HG02973 (cell line): ENCODE measurements around the gene SPEN.
A peak's percentile ranks its signal among the peaks of the same experiment; 100 is the strongest.
"Not testable (repeated sequence)": the region's sequence is repeated elsewhere in the genome, so short reads cannot be mapped to it uniquely, and the experiment has no call there.

ENCODE experiments used
- ATAC-seq: cut with Tn5 transposase; IDR thresholded peaks from one replicate; pipeline ENCODE4 v1.9.1; 2021; ENCODE audit warnings: moderate library complexity; ENCODE audit not compliant: unreplicated experiment

Gene SPEN

DNA sequence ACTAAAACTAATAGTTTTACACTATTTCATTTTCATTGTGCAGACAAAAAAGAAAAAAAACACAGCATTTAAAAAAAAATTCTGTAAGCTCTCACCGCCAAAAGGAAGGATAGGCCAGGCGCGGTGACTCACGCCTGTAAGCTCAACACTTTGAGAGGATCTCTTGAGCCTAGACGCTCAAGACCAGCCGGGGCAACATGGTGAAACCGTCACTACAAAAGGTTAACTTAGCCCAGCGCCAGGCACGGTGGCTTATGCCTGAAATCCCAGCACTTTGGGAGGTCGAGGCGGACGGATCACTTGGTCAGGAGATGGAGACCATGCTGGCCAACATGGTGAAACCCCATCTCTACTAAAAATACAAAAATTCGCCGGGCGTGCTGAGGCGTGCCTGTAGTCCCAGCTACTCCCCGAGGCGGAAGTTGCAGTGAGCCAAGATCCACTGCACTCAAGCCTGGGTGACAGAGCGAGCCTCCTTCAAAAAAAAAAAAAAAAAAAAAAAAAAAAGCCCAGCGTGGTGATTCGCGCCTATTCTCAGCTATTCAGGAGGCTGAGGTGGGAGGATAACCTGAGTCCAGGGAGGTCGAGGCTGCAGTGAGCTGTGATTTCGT lies 14.3 kb upstream of the SPEN start:
- ATAC-seq, result no peak

- ATAC-seq, result no peak
These were observed 13.6 kb upstream of the SPEN start for GRCh38 chr1:15833842-15834405.

DNA sequence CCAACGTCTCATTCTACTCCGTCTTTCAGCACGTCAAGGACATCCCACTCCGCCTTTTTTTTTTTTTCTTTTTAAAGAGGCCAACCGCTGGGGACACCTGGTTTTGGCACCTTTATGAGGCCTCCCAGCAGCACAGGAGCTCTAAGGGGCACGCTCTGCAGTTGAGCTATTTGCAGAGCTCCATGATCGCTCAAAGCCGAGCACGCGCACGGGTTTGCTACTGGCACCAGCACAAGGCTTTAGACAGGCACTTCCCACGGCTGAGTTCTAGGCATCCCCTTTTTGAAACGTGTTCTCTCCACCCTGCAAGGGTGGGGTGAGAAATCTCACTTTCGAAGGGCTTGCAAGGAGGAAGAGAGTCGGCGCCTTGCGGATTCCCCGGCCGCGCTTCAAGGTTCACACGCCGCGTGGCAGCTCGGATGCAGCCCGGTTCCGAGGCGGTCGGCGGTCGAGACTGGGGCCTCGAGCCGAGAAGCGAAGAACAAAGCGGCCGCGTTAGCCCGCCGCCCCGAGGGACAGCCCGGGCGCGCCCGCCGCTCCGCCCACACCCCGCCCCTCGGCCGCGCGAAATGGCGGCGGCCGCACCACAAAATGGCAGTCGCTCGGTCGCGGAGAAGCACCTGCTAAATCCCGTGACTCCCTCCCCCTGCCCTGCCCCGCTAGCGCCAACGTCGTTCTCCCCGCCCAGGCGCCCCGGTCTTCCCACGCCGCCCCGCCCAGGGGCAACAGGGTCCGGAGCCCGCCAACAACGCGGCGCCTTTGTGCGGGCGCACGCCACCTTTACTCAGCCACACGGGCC lies 12.9 kb upstream of the SPEN start:
- ATAC-seq, result peak; percentile 41

GRCh38 chr1:15835205-15835740 lies 12.2 kb upstream of the SPEN start:
- ATAC-seq, result peak; percentile 6

DNA sequence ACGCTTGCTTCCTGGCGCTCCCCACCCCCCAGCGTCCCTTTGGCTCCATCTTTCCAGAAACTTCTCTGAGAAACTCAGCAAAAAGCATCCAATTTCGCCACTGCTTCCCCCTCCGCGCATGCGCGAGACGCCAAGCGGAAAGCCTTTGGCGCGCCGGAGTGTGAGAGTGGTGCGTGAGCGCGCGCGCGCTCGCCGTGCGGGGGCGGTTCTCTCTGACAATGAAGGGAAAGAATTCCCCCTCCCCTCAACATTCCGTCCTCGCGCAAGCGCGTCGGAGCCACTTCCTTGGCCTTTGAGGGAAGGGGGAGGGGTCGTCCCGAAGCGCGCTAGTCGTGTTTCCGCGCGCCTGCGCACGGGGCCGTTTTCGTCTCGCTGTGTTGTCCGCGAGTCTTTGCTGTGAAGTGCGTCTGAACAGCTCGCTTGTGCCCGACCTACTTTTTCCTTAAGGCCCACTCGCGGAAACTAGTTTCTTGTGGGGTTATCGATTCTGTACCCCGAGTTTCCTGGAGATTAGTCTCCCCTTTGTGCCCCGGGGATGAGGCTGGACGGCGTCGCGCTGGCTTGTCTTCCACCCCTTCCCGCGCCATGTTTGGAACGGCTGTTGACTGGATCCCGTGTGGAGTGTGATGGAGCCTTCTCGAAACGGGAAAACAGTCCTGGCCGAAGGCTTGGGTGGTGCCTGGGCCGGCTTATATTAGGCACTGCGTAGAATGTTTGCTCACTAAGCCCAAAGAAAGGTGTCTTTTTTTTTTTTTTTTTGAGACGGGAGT lies 11.6 kb upstream of the SPEN start:
- peak; percentile 32 for ATAC-seq

GRCh38 chr1:15836511-15836771 lies 11.1 kb upstream of the SPEN start:
- not testable (repeated sequence) for ATAC-seq

- no peak for ATAC-seq
These were observed 10.5 kb upstream of the SPEN start for GRCh38 chr1:15836772-15837669.

DNA sequence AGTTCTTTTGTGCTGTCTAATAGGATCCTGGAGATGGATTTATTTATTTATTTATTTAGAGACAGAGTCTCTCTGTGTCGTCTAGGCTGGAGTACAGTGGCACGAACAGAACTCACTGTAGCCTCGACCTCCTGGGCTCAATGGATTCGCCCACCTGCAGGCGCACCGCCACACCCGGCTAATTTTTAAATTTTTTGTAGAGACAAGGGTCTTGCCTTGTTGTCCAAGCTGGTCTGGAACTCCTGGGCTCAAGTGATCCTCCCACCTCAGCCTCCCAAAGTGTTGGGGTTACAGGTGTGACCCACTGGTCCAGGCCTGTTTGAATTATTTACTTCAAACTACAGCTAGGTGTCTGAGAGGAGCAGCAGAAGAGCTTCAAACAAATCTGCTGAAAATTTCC lies 9.6 kb upstream of the SPEN start:
- ATAC-seq, result no peak

GRCh38 chr1:15838721-15839120 lies 8.8 kb upstream of the SPEN start:
- ATAC-seq, result no peak

- ATAC-seq, result no peak
These were observed 3.5 kb upstream of the SPEN start for GRCh38 chr1:15843826-15844572.

DNA sequence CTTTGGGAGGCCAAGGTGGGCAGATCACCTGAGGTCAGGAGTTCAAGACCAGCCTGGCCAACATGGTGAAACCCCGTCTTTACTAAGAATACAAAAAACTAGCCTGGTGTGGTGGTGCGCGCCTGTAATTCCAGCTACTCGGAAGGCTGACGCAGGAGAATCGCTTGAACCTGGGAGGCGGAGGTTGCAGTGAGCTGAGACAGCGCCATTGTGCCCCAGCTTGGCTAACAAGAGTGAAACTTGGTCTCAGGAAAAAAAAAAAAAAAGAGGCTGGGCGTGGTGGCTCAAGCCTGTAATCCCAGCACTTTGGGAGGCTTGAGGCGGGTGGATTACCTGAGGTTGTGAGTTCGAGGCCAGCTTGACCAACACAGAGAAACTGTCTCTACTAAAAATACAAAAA lies 1.5 kb upstream of the SPEN start:
- not testable (repeated sequence) for ATAC-seq

DNA sequence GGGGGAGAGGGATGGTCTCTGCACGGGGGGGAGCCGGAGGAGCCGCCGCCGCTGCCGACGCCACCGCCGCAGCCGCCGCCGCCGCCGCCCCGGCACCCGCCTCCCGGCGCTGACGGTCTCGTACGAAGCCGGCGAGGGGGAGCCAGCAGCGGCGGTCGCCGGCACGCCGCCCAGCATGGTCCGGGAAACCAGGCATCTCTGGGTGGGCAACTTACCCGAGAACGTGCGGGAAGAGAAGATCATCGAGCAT lies 311 bp downstream of the SPEN start:
- ATAC-seq, result no peak

DNA sequence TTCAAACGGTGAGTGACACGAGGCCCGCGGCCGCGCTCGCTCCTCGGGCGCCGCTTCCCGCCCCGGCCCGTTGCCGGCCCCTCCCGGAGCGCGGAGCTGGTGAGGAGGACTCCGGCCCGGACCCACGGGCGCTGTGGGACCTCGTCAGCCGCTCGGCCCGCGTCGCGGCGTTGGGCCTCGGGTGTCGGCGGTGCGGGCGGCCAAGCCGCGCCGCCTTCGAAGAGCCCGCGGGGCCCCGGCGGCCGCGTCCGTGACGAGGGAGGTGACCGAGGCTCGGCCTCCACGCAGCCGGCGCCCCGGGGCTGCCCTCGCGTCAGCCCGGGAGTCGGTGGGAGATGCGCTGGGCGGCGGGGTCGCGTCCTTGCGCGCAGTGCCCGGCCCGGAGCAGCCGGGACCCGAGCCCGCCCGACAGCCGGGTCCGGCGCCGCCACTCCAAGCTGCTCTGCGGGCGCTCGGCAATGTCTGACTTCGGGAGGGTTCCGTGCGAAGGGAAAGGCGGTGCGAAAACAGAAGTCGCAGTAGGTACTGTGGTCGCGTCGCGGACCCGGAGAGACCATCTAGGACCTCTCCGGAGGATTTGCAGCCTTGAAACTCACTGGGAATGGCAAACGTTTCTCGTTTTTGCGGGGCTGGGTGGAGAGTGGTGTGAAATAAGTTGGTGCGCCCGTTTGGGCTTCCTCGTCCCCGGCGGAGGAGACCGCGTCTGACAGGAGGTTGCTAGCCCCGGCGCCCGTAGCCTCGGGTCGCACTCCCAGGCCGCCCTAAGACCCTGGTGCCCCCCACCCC lies 829 bp downstream of the SPEN start:
- ATAC-seq, result peak; percentile 13

DNA sequence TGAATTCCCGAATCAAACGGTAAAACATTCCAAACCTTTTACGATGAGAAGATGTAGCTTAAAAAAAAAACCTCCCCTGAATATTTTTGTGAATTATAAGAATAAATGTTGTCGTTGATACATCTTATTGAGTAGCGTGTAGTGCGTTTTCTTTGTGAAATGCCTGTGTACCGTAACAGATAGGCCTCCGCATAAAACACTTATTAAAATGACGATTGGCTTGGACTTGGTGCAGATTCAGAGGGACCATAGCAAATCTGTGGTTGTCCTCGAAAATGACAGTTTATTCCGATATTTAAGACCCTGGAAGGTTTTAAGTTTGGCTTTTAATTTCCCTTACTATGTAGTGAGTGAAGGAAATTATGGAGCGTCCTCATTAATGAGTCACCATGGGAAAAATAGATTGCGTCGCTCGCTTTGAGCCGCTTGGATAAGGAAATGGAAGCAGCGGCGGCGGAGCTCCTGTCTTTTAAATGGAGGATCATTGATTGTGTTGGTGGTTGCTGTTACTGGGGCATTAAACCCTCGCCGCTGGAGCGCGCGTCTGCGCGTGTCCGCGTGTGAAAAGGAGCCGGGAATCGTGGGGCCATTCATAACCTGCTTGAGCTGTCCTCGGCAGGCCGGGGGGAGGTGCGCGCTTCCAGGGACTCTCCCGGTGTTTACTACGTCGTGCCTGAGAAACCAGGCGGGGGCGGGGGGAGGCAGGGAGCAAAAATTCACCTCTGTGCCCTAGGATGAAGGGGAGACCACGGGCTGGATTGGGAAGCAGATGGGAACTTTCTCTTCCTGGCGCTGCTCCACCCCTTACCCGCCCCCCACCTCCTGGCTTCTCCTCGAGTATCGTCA lies 1.6 kb downstream of the SPEN start:
- no peak for ATAC-seq

GRCh38 chr1:15849775-15850324 lies 2.3 kb downstream of the SPEN start:
- no peak for ATAC-seq

DNA sequence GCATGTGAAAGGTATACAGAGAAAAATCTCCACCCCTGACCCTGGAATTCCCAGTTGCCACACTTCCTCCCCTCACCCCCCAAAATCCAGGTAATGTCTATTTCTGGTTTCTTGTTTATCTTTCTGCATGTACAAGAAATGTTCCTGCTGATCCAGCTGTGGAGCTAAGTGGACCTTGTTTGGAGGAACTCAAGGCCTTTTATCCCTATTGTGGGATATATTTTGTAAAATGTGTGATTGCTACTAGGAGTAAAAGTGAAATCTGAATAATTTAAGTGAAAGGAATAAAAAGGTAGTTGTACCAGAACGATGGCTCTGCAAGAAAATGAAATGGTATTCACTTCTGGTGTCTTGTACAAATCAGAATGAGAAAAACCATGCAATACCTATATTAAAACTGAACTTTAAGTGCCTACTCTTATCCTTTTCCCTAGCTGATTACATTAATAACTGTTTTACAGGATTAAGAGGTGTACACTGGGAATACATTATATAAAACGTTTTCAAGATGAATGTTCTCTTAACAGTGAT lies 3.0 kb downstream of the SPEN start:
- ATAC-seq, result no peak

- no peak for ATAC-seq
These were observed 3.9 kb downstream of the SPEN start for GRCh38 chr1:15851210-15852035.
